ENCODE results near the gene SLC4A8.

SLC4A8 gene

GRCh38 chr12:51538599-51538998 is 114.0 kb downstream of the SLC4A8 start:
- Histone ChIP-seq H3K9ac (ENCODE audit: low read length) (no peak overlapping the region), H3K4me1 (ENCODE audit: control insufficient read depth, insufficient read depth, low read length) (peaks cover 25% of the 10 kb centered on the region), H3K27ac (ENCODE audit: low read depth, low read length) (no peak overlapping the region), H3K9me3 (ENCODE audit: control insufficient read depth, insufficient read depth, low read depth, low read length) (no peaks in the 10 kb centered on the region), H3K4me3 (ENCODE audit: low read depth, low read length) (no peak overlapping the region), H3K27me3 (ENCODE audit: control insufficient read depth, insufficient read depth, low read length) (no peaks in the 10 kb centered on the region), H3K36me3 (ENCODE audit: control insufficient read depth, insufficient read depth, low read length) (no peaks in the 10 kb centered on the region)

GRCh38 chr12:51540996-51541395 is 116.4 kb downstream of the SLC4A8 start:
- Histone ChIP-seq H3K27me3 (ENCODE audit: control insufficient read depth, insufficient read depth, low read length) (no peaks in the 10 kb centered on the region), H3K27ac (ENCODE audit: low read depth, low read length) (no peak overlapping the region)

GRCh38 chr12:51546097-51546496 is 121.5 kb downstream of the SLC4A8 start:
- Histone ChIP-seq H3K4me3 (ENCODE audit: low read depth, low read length) (no peak overlapping the region), H3K9me3 (ENCODE audit: control insufficient read depth, insufficient read depth, low read depth, low read length) (peaks cover 3% of the 10 kb centered on the region; the same call in 1 of the 2 replicates), H3K9ac (ENCODE audit: low read length) (no peak overlapping the region), H3K27me3 (ENCODE audit: control insufficient read depth, insufficient read depth, low read length) (no peaks in the 10 kb centered on the region), H3K27ac (ENCODE audit: low read depth, low read length) (no peak overlapping the region), H3K36me3 (ENCODE audit: control insufficient read depth, insufficient read depth, low read length) (no peaks in the 10 kb centered on the region), H3K4me1 (ENCODE audit: control insufficient read depth, insufficient read depth, low read length) (peaks cover 15% of the 10 kb centered on the region)

More at GRCh38 chr12:51540996-51541395, 116.4 kb downstream of the SLC4A8 start:
- Histone ChIP-seq H3K9ac (ENCODE audit: low read length) (no peak overlapping the region), H3K9me3 (ENCODE audit: control insufficient read depth, insufficient read depth, low read depth, low read length) (no peaks in the 10 kb centered on the region), H3K36me3 (ENCODE audit: control insufficient read depth, insufficient read depth, low read length) (no peaks in the 10 kb centered on the region), H3K4me1 (ENCODE audit: control insufficient read depth, insufficient read depth, low read length) (peaks cover 25% of the 10 kb centered on the region), H3K4me3 (ENCODE audit: low read depth, low read length) (no peak overlapping the region)

- H3K4me1 ChIP-seq (ENCODE audit: control insufficient read depth, insufficient read depth, low read length): peaks cover 15% of the 10 kb centered on the region
- H3K27ac ChIP-seq (ENCODE audit: low read depth, low read length): no peak overlapping the region
- no peaks in the 10 kb centered on the region for H3K27me3 ChIP-seq (ENCODE audit: control insufficient read depth, insufficient read depth, low read length)
Measured at GRCh38 chr12:51547606-51548005, 123.0 kb downstream of the SLC4A8 start.

GRCh38 chr12:51548241-51548640 is 123.6 kb downstream of the SLC4A8 start:
- H3K9me3 ChIP-seq (ENCODE audit: control insufficient read depth, insufficient read depth, low read depth, low read length): peaks cover 8% of the 10 kb centered on the region; the same call in 1 of the 2 replicates
- no peak overlapping the region for H3K9ac ChIP-seq (ENCODE audit: low read length)
- no peak overlapping the region for H3K4me3 ChIP-seq (ENCODE audit: low read depth, low read length)
- no peaks in the 10 kb centered on the region for H3K36me3 ChIP-seq (ENCODE audit: control insufficient read depth, insufficient read depth, low read length)
- H3K27me3 ChIP-seq (ENCODE audit: control insufficient read depth, insufficient read depth, low read length): no peaks in the 10 kb centered on the region
- peaks cover 10% of the 10 kb centered on the region for H3K4me1 ChIP-seq (ENCODE audit: control insufficient read depth, insufficient read depth, low read length)
- no peak overlapping the region for H3K27ac ChIP-seq (ENCODE audit: low read depth, low read length)

More at GRCh38 chr12:51547606-51548005, 123.0 kb downstream of the SLC4A8 start:
- no peak overlapping the region for H3K4me3 ChIP-seq (ENCODE audit: low read depth, low read length)
- H3K9me3 ChIP-seq (ENCODE audit: control insufficient read depth, insufficient read depth, low read depth, low read length): peaks cover 3% of the 10 kb centered on the region; the same call in 1 of the 2 replicates
- H3K9ac ChIP-seq (ENCODE audit: low read length): no peak overlapping the region
- no peaks in the 10 kb centered on the region for H3K36me3 ChIP-seq (ENCODE audit: control insufficient read depth, insufficient read depth, low read length)

GRCh38 chr12:51549637-51550036 is 125.0 kb downstream of the SLC4A8 start:
- H3K9ac ChIP-seq (ENCODE audit: low read length): no peak overlapping the region
- no peak overlapping the region for H3K27ac ChIP-seq (ENCODE audit: low read depth, low read length)
- no peak overlapping the region for H3K4me3 ChIP-seq (ENCODE audit: low read depth, low read length)
- no peaks in the 10 kb centered on the region for H3K27me3 ChIP-seq (ENCODE audit: control insufficient read depth, insufficient read depth, low read length)
- peaks cover 11% of the 10 kb centered on the region; the same call in 1 of the 2 replicates for H3K9me3 ChIP-seq (ENCODE audit: control insufficient read depth, insufficient read depth, low read depth, low read length)
- H3K36me3 ChIP-seq (ENCODE audit: control insufficient read depth, insufficient read depth, low read length): no peaks in the 10 kb centered on the region
- peaks cover 8% of the 10 kb centered on the region for H3K4me1 ChIP-seq (ENCODE audit: control insufficient read depth, insufficient read depth, low read length)
